ENCODE results near the gene ECE1.

DNA sequence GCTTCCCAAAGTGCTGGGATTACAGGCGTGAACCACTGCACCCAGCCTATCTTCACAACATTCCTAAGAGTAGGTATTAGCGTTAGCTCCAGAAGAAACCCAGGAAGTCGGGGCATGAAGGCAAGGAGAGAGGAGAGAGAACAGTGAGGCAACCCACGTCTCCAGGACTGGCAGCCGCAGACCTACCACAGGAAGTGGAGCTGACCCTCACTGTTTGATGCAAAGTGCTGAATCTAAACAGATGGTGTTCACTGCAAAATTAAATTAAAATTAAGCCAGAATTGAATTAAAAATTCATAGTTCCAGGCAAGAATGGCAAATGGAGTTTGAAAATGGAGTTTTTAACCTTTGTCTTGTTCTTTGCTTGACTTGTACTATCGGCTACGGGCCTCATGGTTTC, 6.7 kb downstream of the ECE1 start:
- TF ChIP-seq, protein P1, sequence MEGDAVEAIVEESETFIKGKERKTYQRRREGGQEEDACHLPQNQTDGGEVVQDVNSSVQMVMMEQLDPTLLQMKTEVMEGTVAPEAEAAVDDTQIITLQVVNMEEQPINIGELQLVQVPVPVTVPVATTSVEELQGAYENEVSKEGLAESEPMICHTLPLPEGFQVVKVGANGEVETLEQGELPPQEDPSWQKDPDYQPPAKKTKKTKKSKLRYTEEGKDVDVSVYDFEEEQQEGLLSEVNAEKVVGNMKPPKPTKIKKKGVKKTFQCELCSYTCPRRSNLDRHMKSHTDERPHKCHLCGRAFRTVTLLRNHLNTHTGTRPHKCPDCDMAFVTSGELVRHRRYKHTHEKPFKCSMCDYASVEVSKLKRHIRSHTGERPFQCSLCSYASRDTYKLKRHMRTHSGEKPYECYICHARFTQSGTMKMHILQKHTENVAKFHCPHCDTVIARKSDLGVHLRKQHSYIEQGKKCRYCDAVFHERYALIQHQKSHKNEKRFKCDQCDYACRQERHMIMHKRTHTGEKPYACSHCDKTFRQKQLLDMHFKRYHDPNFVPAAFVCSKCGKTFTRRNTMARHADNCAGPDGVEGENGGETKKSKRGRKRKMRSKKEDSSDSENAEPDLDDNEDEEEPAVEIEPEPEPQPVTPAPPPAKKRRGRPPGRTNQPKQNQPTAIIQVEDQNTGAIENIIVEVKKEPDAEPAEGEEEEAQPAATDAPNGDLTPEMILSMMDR (IDR thresholded peaks at IDR 0.05), result no peak
- no peak for TF ChIP-seq EP300 (IDR thresholded peaks at IDR 0.05)
- TF ChIP-seq POLR2A (IDR thresholded peaks at IDR 0.05), result no peak

Measured in ovary (tissue), 3 donors.